SK-N-SH (cell line): ENCODE results near the gene CCDC89. TPM values are rescaled to one million over a fixed set of nuclear protein-coding genes. Genes with fewer than 3 reads are reported as not detected.
A peak's percentile ranks its signal among the peaks of the same experiment; 100 is the strongest.

ENCODE experiments used
- CTCF ChIA-PET: fragments of 300-600, 350-600 bp; formaldehyde crosslinking; extraction: SDS; loops from one replicate; lab custom pipeline; 2021; lab: Yijun Ruan, JAX
- POLR2A ChIA-PET: fragments of 350-600 bp; sonication (Branson Sonifier 250); formaldehyde crosslinking; extraction: SDS; loops from one replicate; lab custom pipeline; 2020; ENCODE audit warnings: antibody characterized with exemption, inconsistent platforms; lab: Yijun Ruan, JAX
- DNase-seq: peaks from one replicate; pipeline ENCODE4 v3.0.0; 2012
- H2AFZ ChIP-seq: fragments of 200-600 bp; sonication (generic); 2 replicates; pipeline ENCODE4 v1.8.1; 2016; ENCODE audit warnings: antibody characterized with exemption, mild to moderate bottlenecking, low read depth
- H3F3A ChIP-seq: fragments of 200-600 bp; sonication (generic); replicated peaks from 2 replicates; pipeline ENCODE3; 2016; ENCODE audit warnings: antibody characterized with exemption, mild to moderate bottlenecking; ENCODE audit not compliant: insufficient read depth
- H3K27ac ChIP-seq, 2 experiments: fragments of 200-500 bp in 1 of 2; fragments of 200-600 bp in 1 of 2; sonication (Bioruptor generic) in 1 of 2; sonication (generic), shearing (Covaris generic) in 1 of 2; 2 replicates each; pipeline versions ENCODE4 v1.5.1 to v1.6.1; 2014 to 2016; ENCODE audit warnings: low read depth in 2 of 2, inconsistent platforms in 1 of 2, low read length in 1 of 2, mild to moderate bottlenecking in 1 of 2, mixed read lengths in 1 of 2
- H3K27me3 ChIP-seq: fragments of 200-600 bp; sonication (generic), shearing (Covaris generic); 2 replicates; pipeline ENCODE4 v1.6.1; 2016; ENCODE audit warnings: mixed run types; ENCODE audit not compliant: insufficient read depth
- H3K36me3 ChIP-seq, 2 experiments: fragments of 200-500 bp in 1 of 2; fragments of 200-600 bp in 1 of 2; sonication (Bioruptor generic) in 1 of 2; sonication (generic) in 1 of 2; replicated peaks in 1 of 2; 2 replicates each; pipeline versions ENCODE3 to v1.5.1; 2014 to 2016; ENCODE audit warnings: low read length in 1 of 2, mild to moderate bottlenecking in 1 of 2; ENCODE audit not compliant: insufficient read depth in 2 of 2, control insufficient read depth in 1 of 2
- H3K4me1 ChIP-seq, 2 experiments: fragments of 200-500 bp in 1 of 2; fragments of 200-600 bp in 1 of 2; sonication (Bioruptor generic) in 1 of 2; sonication (generic), shearing (Covaris generic) in 1 of 2; 2 replicates each; pipeline versions ENCODE4 v1.5.1 to v1.6.1; 2014 to 2016; ENCODE audit warnings: low read depth in 1 of 2, low read length in 1 of 2, mixed run types in 1 of 2; ENCODE audit not compliant: insufficient read depth in 2 of 2, control insufficient read depth in 1 of 2
- H3K4me2 ChIP-seq: fragments of 200-600 bp; sonication (generic), shearing (Covaris generic); 2 replicates; pipeline ENCODE4 v1.6.1; 2017; ENCODE audit warnings: mixed run types
- H3K4me3 ChIP-seq, 2 experiments: fragments of 200-500 bp in 1 of 2; fragments of 200-600 bp in 1 of 2; sonication (Bioruptor generic) in 1 of 2; sonication (generic), shearing (Covaris generic) in 1 of 2; 2 replicates each; pipeline versions ENCODE4 v1.5.1 to v1.8.1; 2014 to 2016; ENCODE audit warnings: low read depth in 2 of 2, inconsistent platforms in 1 of 2, low read length in 1 of 2, mild to moderate bottlenecking in 1 of 2, mixed read lengths in 1 of 2, moderate library complexity in 1 of 2
- H3K79me2 ChIP-seq: fragments of 200-600 bp; sonication (generic); 2 replicates; pipeline ENCODE4 v1.8.1; 2017; ENCODE audit warnings: mild to moderate bottlenecking; ENCODE audit not compliant: insufficient read depth
- H3K9ac ChIP-seq: fragments of 200-600 bp; sonication (generic); 2 replicates; pipeline ENCODE4 v1.6.1; 2017; ENCODE audit warnings: mixed run types
- H3K9me2 ChIP-seq: fragments of 200-600 bp; sonication (generic); 2 replicates; pipeline ENCODE4 v1.6.1; 2017; ENCODE audit warnings: mixed run types
- H3K9me3 ChIP-seq: fragments of 200-600 bp; sonication (generic); 2 replicates; pipeline ENCODE4 v1.6.1; 2017; ENCODE audit warnings: mixed run types, mild to moderate bottlenecking, moderate library complexity
- H4K20me1 ChIP-seq: fragments of 200-600 bp; sonication (generic); 2 replicates; pipeline ENCODE4 v1.6.1; 2017; ENCODE audit warnings: mild to moderate bottlenecking, mixed run types; ENCODE audit not compliant: insufficient read depth
- CHD2 ChIP-seq: fragments of 150-350 bp; IDR thresholded peaks from 2 replicates; pipeline ENCODE4 v1.6.1; 2018; ENCODE audit warnings: low read length; ENCODE audit not compliant: partially characterized antibody
- CTCF ChIP-seq: fragments of 200-600 bp; sonication (generic); IDR thresholded peaks from 2 replicates; pipeline ENCODE4 v1.6.1; 2017; ENCODE audit warnings: antibody characterized with exemption, mild to moderate bottlenecking, moderate library complexity
- ELF1 ChIP-seq: IDR thresholded peaks from 2 replicates; pipeline ENCODE4 v1.4.0; 2012
- EP300 ChIP-seq, 2 experiments: IDR thresholded peaks; 2 replicates each; pipeline versions ENCODE4 v1.4.0 to v1.6.1; 2012; ENCODE audit warnings: borderline replicate concordance in 1 of 2, low read depth in 1 of 2, low read length in 1 of 2
- EZH2phosphoT487 ChIP-seq: fragments of 200-600 bp; sonication (generic); IDR thresholded peaks from 2 replicates; pipeline ENCODE4 v1.6.1; 2017; ENCODE audit warnings: low read depth, mixed run types, mild to moderate bottlenecking, antibody characterized with exemption, moderate library complexity, borderline replicate concordance
- GABPA ChIP-seq: IDR thresholded peaks from 2 replicates; pipeline ENCODE4 v1.4.0; 2012; ENCODE audit warnings: low read depth, mild to moderate bottlenecking
- GATA2 ChIP-seq: sonication (generic); formaldehyde crosslinking; IDR thresholded peaks from 2 replicates; pipeline ENCODE4 v1.5.0; 2020; ENCODE audit warnings: mild to moderate bottlenecking, missing genetic modification reagents
- JUND ChIP-seq: IDR thresholded peaks from 2 replicates; pipeline ENCODE4 v1.4.0; 2012
- MAX ChIP-seq: IDR thresholded peaks from 2 replicates; pipeline ENCODE4 v1.4.0; 2012; ENCODE audit warnings: low read depth
- NFIC ChIP-seq: IDR thresholded peaks from 2 replicates; pipeline ENCODE4 v1.4.0; 2012; ENCODE audit warnings: borderline replicate concordance
- NRF1 ChIP-seq: IDR thresholded peaks from 2 replicates; pipeline ENCODE4 v1.6.1; 2012; ENCODE audit warnings: low read depth, mild to moderate bottlenecking, low read length
- POLR2AphosphoS5 ChIP-seq: IDR thresholded peaks from 2 replicates; pipeline ENCODE4 v1.6.1; 2012; ENCODE audit warnings: low read depth, low read length
- RAD21 ChIP-seq: IDR thresholded peaks from 2 replicates; pipeline ENCODE4 v1.6.1; 2012; ENCODE audit warnings: mild to moderate bottlenecking, low read length
- REST ChIP-seq: IDR thresholded peaks from 2 replicates; pipeline ENCODE4 v1.6.1; 2012; ENCODE audit warnings: mild to moderate bottlenecking, low read depth, low read length, moderate library complexity
- RXRA ChIP-seq: IDR thresholded peaks from 2 replicates; pipeline ENCODE4 v1.4.0; 2012; ENCODE audit warnings: low read depth, mild to moderate bottlenecking, borderline replicate concordance
- SIN3A ChIP-seq: IDR thresholded peaks from 2 replicates; pipeline ENCODE4 v1.6.1; 2012; ENCODE audit warnings: low read depth, mild to moderate bottlenecking, low read length, moderate library complexity, borderline replicate concordance
- SMC3 ChIP-seq: IDR thresholded peaks from 2 replicates; pipeline ENCODE4 v1.6.1; 2012; ENCODE audit warnings: low read depth, low read length, improper control_type of control experiment
- TAF1 ChIP-seq: IDR thresholded peaks from 2 replicates; pipeline ENCODE4 v1.6.1; 2012; ENCODE audit warnings: low read depth, mild to moderate bottlenecking, low read length, moderate library complexity, borderline replicate concordance
- TCF12 ChIP-seq: IDR thresholded peaks from 2 replicates; pipeline ENCODE4 v1.4.0; 2012
- TEAD4 ChIP-seq: IDR thresholded peaks from 2 replicates; pipeline ENCODE4 v1.4.0; 2012; ENCODE audit warnings: mild to moderate bottlenecking, borderline replicate concordance; ENCODE audit not compliant: insufficient read depth
- USF1 ChIP-seq: IDR thresholded peaks from 2 replicates; pipeline ENCODE4 v1.4.0; 2012; ENCODE audit warnings: low read depth, borderline replicate concordance
- ZBTB33 ChIP-seq: IDR thresholded peaks from 2 replicates; pipeline ENCODE4 v1.4.0; 2012; ENCODE audit warnings: low read depth, borderline replicate concordance
- WGBS: methylation state at CpG from one replicate; pipeline ENCODE4 v1.1.6; 2017; ENCODE audit warnings: low lambda C conversion rate; 5-methylcytosine and 5-hydroxymethylcytosine counted together
- polyA plus RNA-seq, 3 experiments: library from polyadenylated mRNA; depleted of rRNA; stranded (reverse); fragments of >200 nt; gene quantifications; 2 replicates each; pipeline ENCODE4 v1.2.3, GENCODE V29; 2012
- TF ChIP-seq, protein P1 (sequence below): IDR thresholded peaks from 2 replicates; pipeline ENCODE4; 2012

Gene CCDC89
- polyA plus RNA-seq, 1 of the 3 experiments (the other 2 are of a cell fraction): 3.9 TPM

- Histone ChIP-seq H3K27me3 (no peaks in the 10 kb centered on the region), H3K4me3 (peak within 1 kb of the TSS; percentile 75 to 91), H3K4me2 (peak within 1 kb of the TSS; percentile 65), H3K27ac (peak within 1 kb of the TSS; percentile 61 to 88), H3K9me3 (no peaks in the 10 kb centered on the region), H3K4me1 (peaks cover 7 to 17% of the 10 kb centered on the region in 2 experiments; a peak in 3 of 4 replicates), H3K79me2 (peaks cover 24% of the 10 kb centered on the region), H3K9me2 (no peaks in the 10 kb centered on the region), H3F3A (peaks cover 12% of the 10 kb centered on the region), H3K36me3 (peaks cover 0 to 12% of the 10 kb centered on the region in 2 experiments), H4K20me1 (no peaks in the 10 kb centered on the region), H3K9ac (peak within 1 kb of the TSS; percentile 79), H2AFZ (peak within 1 kb of the TSS; percentile 77)
- 3% methylated on average over 31 of the region's 33 CpGs for WGBS
- ChIA-PET CTCF (interaction anchor here (0.5 to 1.7 kb wide), 5 partner anchors 10 to 29 kb away, joined by 3 to 6 read pairs (median 3); no protein-coding TSS in a partner anchor), POLR2A (interaction anchor here (1.3 to 2.2 kb wide), 5 partner anchors 10 to 38 kb away, joined by 4 to 23 read pairs (median 9); partner anchors contain the start of genes CCDC89, CREBZF, DLG2 and TMEM126B)
- peak; percentile 84 for DNase-seq
- peak; percentile 80 for TF ChIP-seq TAF1
- TF ChIP-seq SMC3: no peak
- peak; percentile 95 for TF ChIP-seq POLR2AphosphoS5
- no peak for TF ChIP-seq CTCF
- TF ChIP-seq GABPA: peak; percentile 81
- no peak for TF ChIP-seq JUND
- TF ChIP-seq EP300 (IDR thresholded peaks at IDR 0.05; ENCODE audit: borderline replicate concordance in 1 of 2, low read depth in 1 of 2, low read length in 1 of 2): 0 out of 4 replicates have a peak, but pooled peaks of 1 of the 2 experiments have one; percentile 8
- TF ChIP-seq NFIC: no peak; the same call in 1 of the 2 replicates
- TF ChIP-seq ELF1: peak; percentile 73
- peak; percentile 69 for TF ChIP-seq MAX
- TF ChIP-seq TCF12: no peak
- TF ChIP-seq SIN3A: peak; percentile 81
- no peak for TF ChIP-seq NRF1
- TF ChIP-seq ZBTB33: no peak
- TF ChIP-seq RXRA: no peak
- TF ChIP-seq, protein P1, sequence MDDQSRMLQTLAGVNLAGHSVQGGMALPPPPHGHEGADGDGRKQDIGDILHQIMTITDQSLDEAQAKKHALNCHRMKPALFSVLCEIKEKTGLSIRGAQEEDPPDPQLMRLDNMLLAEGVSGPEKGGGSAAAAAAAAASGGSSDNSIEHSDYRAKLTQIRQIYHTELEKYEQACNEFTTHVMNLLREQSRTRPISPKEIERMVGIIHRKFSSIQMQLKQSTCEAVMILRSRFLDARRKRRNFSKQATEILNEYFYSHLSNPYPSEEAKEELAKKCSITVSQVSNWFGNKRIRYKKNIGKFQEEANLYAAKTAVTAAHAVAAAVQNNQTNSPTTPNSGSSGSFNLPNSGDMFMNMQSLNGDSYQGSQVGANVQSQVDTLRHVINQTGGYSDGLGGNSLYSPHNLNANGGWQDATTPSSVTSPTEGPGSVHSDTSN: no peak
- TF ChIP-seq REST: no peak
- no peak; the same call in 1 of the 2 replicates for TF ChIP-seq RAD21
- no peak for TF ChIP-seq TEAD4
- TF ChIP-seq GATA2 (CRISPR knock-in tag): no peak
- TF ChIP-seq USF1: peak; percentile 75
- TF ChIP-seq CHD2: peak; percentile 73
- no peak for TF ChIP-seq EZH2phosphoT487
Observed at GRCh38 chr11:85647604-85648299, 38.2 kb downstream of the CCDC89 start, which contains the start of gene TMEM126A. TSS of gene TMEM126A (plus strand) at chr11:85647967. CDS start at chr11:85650256, 2,289 bp downstream.
